Stromal cell of bone marrow (primary cell): Measurements from ENCODE around the gene FBLN2.

Experiments used
- DNase-seq: peaks from one replicate; pipeline ENCODE4 v3.0.0-alpha.2; 2012; ENCODE audit warnings: low read depth

FBLN2 gene

GRCh38 chr3:13665582-13666226 lies 116.8 kb downstream of the FBLN2 start:
- DNase-seq = no peak

GRCh38 chr3:13666227-13666619 lies 117.3 kb downstream of the FBLN2 start:
- DNase-seq = no peak

DNA sequence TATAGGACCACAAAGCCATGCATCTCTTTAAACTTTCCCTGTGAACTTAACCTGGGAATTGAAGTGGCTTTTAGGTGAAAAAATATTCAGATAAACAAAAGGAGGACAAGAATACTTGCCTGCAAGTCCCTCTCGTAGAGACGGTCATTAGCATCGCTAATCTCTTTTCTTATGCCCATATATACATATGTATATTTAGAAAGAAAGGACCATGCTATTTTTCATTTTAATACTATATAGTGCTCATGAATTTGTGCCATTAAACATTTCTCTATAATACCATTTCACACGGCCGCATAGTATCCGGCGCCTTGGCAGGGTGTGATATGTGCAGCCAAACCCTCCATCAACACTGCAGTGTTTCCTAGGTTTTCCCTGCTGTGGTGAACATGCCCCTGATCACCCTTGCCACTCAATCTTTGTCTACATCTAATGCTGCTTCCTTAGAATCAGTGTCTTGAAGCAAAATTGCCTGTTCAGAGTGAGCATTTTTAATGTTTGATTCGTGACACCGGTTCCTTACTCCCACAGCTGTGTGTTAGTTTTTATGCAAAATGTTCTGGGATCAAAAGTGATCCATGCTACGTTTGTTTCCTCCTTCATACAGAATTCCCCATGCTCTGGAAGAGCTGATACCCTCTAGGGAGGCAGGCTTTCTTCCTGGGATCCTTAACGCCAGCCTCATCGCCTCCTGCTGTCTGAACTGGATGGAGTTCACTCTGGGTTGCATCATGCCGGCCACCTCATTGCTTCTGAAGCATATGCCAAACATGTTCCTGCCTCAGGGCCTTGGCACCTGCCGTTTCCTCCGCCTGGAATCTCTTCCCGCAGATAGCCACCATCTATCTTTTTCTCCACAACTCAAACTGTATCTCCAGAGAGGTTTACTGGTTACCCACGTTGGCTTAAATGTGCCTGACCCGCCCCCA lies 118.1 kb downstream of the FBLN2 start:
- no peak for DNase-seq

GRCh38 chr3:13668136-13668535 lies 119.2 kb downstream of the FBLN2 start:
- no peak for DNase-seq

DNA sequence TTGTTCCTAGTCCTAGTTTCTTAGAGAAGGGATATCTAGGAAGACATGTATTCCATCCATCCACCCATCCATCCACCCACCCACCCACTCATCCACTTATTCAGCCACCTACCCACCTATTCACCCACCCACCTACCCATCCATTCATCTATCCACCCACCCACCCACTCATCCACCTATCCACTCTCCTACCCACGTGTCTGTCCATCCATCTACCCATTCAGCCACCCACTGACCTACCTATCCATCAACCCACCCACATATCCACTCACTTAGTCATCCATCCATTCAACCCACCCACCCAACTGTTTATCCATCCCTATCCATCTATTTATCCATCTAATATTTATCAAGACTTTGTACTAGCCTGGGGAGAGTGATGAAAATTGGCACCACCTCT lies 120.5 kb downstream of the FBLN2 start:
- DNase-seq = no peak

GRCh38 chr3:13670292-13670691 lies 121.4 kb downstream of the FBLN2 start:
- no peak for DNase-seq

- no peak for DNase-seq
Measured at GRCh38 chr3:13671482-13672233, 122.7 kb downstream of the FBLN2 start.

DNA sequence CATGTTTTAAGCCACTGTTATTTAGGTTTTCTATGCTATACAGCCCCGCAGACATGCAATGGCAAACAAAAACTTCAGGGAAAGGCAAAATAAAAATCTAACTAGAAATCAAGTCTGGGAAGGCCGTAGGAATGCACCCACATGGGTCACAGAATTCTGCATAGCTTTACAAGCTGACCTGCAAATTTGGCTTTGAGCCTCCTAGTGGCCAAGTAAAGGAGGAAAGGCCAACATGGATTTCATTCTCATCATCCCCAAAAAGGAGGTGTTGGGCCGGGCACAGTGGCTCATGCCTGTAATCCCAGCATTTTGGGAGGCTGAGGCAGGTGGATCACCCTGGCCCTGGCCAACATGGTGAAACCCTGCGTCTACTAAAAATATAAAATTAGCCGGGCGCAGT lies 124.3 kb downstream of the FBLN2 start:
- DNase-seq = no peak

GRCh38 chr3:13674538-13675185 lies 125.7 kb downstream of the FBLN2 start:
- no peak for DNase-seq

GRCh38 chr3:13676356-13677017 lies 127.6 kb downstream of the FBLN2 start:
- no peak for DNase-seq

DNA sequence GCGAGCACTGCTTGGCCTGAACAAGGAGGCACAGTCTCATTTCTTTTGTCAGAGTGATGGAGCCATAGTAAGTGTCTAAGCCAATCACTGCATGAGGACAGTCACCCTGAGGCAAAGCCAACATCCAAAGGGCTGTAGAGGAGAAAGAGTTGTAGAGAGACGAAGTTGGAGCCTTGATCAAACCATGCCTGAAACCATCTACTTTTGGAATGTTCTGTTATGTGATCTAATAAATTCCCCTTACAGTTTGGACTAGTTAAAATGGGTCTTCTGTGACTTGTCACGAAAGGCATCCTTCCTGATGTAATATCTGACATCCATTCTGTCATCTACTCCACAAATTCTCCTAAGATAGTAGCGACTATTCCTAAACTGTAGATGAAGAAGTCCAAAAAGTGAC lies 128.3 kb downstream of the FBLN2 start:
- no peak for DNase-seq

DNA sequence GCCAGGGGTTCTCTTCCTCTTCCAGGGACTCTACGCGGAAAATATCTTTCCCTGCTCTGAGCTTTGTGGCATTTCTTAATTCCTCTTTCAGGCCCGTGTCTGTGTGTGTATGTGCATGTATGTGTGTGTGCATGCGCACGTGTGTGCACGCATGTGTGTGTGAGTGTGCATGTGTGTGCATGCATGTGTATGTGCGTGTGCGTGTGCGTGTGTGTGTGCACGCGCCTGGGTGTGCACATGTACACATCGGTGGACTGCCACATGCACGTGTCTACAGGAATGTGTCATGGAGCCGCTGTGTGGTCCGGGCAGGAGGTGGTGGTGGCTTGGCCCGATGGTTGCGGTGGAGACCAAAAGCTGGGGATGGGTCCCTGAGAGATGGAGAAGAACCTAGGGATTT lies 133.0 kb downstream of the FBLN2 start:
- no peak for DNase-seq

GRCh38 chr3:13682331-13683013 lies 133.5 kb downstream of the FBLN2 start:
- DNase-seq = no peak

DNA sequence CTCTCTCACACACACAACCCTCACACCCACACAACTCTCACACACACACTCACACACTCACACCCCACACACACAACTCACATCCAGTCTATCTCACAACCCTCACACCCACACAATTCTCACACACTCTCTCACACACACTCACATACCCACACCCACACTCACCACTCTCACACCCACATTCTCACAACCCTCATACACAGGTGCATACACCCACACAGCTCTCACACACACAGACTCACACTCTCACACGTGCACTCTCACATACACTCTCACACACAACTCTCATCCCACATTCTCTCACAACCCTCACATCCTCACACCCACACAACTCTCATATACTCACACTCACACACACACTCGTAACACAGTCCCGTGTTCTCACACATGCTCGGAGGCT lies 134.4 kb downstream of the FBLN2 start:
- no peak for DNase-seq

GRCh38 chr3:13683772-13684171 lies 134.8 kb downstream of the FBLN2 start:
- DNase-seq = no peak

GRCh38 chr3:13684350-13684749 lies 135.4 kb downstream of the FBLN2 start:
- DNase-seq = no peak

GRCh38 chr3:13684854-13685253 lies 135.9 kb downstream of the FBLN2 start:
- no peak for DNase-seq

DNA sequence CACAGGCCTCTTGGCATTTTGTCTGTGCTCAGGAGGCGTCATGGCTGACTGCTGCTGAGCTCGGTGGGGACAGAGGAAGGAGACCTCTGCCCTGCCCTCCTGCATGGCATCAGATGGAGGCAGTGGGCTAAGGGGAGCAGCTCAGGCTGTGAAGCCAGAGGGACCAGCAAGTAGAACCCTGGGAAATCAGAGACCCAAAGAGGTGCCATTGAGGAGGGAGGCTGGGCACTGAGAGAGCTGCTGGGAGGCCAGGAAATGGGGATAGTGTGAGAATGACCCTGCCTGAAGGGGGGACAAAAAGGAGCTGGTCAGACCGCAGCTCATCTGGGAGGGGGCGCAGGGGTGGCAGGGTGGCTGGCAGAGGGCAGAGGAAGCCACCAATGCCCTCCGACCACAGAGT lies 136.8 kb downstream of the FBLN2 start:
- no peak for DNase-seq

- DNase-seq = no peak
Measured at GRCh38 chr3:13686367-13687160, 137.6 kb downstream of the FBLN2 start.

GRCh38 chr3:13687517-13687943 lies 138.6 kb downstream of the FBLN2 start:
- DNase-seq = no peak
